ENCODE measurements around the gene DMPK.

GRCh38 chr19:45766869-45767346, 15.4 kb downstream of the DMPK start:
- TF ChIP-seq EZH2 (IDR thresholded peaks at IDR 0.05; ENCODE audit: insufficient read depth, poor library complexity, severe bottlenecking) = no peak
- no peak for TF ChIP-seq EZH2phosphoT487 (IDR thresholded peaks at IDR 0.05; ENCODE audit: insufficient read depth, low read depth)
